K562 (cell line): ENCODE data around the gene EMID1. TPM values are rescaled to one million over a fixed set of nuclear protein-coding genes. Genes with fewer than 3 reads are reported as not detected.

Experiments
- ATAC-seq: fragments of 200-7000 bp; cut with Tn5 transposase; 3 replicates; pipeline ENCODE4 v1.9.1; 2020; ENCODE audit warnings: moderate library complexity
- BruUV-seq: library from RNA; stranded (reverse); fragments of 400-500 nt; replicated peaks from 2 replicates; lab custom pipeline; 2021; lab: Mats Ljungman, UMichigan
- CTCF ChIA-PET: fragments of 300-600 bp; formaldehyde crosslinking; extraction: SDS; loops from one replicate; lab custom pipeline; 2021; ENCODE audit warnings: low intra/inter-chr PET ratio; lab: Yijun Ruan, JAX
- POLR2A ChIA-PET: fragments of 300-600, 350-650 bp; sonication (Branson Sonifier 250); formaldehyde crosslinking; extraction: SDS; loops from one replicate; lab custom pipeline; 2021; ENCODE audit warnings: antibody characterized with exemption, inconsistent platforms; lab: Yijun Ruan, JAX
- DNase-seq, 4 experiments: peaks; one replicate each; pipeline versions ENCODE4 v3.0.0 to v3.0.0-alpha.2; 2011 to 2018; ENCODE audit warnings: low spot score in 3 of 4, mixed read lengths in 3 of 4; ENCODE audit errors: extremely low read depth in 1 of 4
- FAIRE-seq: peaks from 2 replicates; lab custom pipeline; 2011; peaks lifted over from hg19 to GRCh38; lab: Jason Lieb, UNC
- H2AFZ ChIP-seq: 2 replicates; pipeline ENCODE4 v1.6.0; 2011; ENCODE audit warnings: low read depth, low read length, control low read depth, inconsistent platforms
- H3K27ac ChIP-seq: fragments of 200-600 bp; 3 replicates; pipeline ENCODE4 v1.8.0; 2011; ENCODE audit warnings: low read depth, mild to moderate bottlenecking, control low read depth, inconsistent platforms, low read length, moderate library complexity, mixed read lengths; ENCODE audit errors: extremely low read depth
- H3K27me3 ChIP-seq, 2 experiments: fragments of 300-600 bp in 1 of 2; 2 replicates in 1 of 2; 3 replicates in 1 of 2; pipeline versions ENCODE4 v1.6.0 to v1.8.0; 2011; ENCODE audit warnings: inconsistent platforms in 2 of 2, low read length in 2 of 2, mild to moderate bottlenecking in 1 of 2, mixed read lengths in 1 of 2, moderate library complexity in 1 of 2; ENCODE audit not compliant: control insufficient read depth in 2 of 2, insufficient read depth in 2 of 2
- H3K36me3 ChIP-seq: fragments of 300-600 bp; 3 replicates; pipeline ENCODE4 v1.8.0; 2011; ENCODE audit warnings: mild to moderate bottlenecking, low read length, inconsistent platforms; ENCODE audit not compliant: control insufficient read depth, insufficient read depth
- H3K4me1 ChIP-seq, 2 experiments: fragments of 200-600 bp in 1 of 2; replicated peaks in 1 of 2; 2 replicates in 1 of 2; 3 replicates in 1 of 2; pipeline versions ENCODE4 v1.5.1 to v1.8.0; 2011; ENCODE audit warnings: inconsistent platforms in 2 of 2, low read length in 2 of 2, mild to moderate bottlenecking in 1 of 2, mixed read lengths in 1 of 2, moderate library complexity in 1 of 2; ENCODE audit not compliant: control insufficient read depth in 2 of 2, insufficient read depth in 2 of 2
- H3K4me2 ChIP-seq: 2 replicates; pipeline ENCODE4 v1.6.1; 2011; ENCODE audit warnings: low read length, control low read depth, inconsistent platforms, mixed read lengths; ENCODE audit not compliant: insufficient read depth
- H3K4me3 ChIP-seq: fragments of 200-600 bp; sonication (generic), shearing (Covaris generic); 2 replicates; pipeline ENCODE4 v1.5.1; 2016; ENCODE audit warnings: control low read depth, inconsistent platforms
- H3K79me2 ChIP-seq: fragments of 200-600 bp; 3 replicates; pipeline ENCODE4 v1.8.0; 2011; ENCODE audit warnings: low read length, inconsistent platforms; ENCODE audit not compliant: control insufficient read depth, insufficient read depth
- H3K9ac ChIP-seq, 2 experiments: 2 replicates each; pipeline versions ENCODE4 v1.6.0 to v1.6.1; 2011; ENCODE audit warnings: low read depth in 2 of 2, low read length in 2 of 2, control low read depth in 1 of 2, inconsistent platforms in 1 of 2, mild to moderate bottlenecking in 1 of 2, mixed read lengths in 1 of 2; ENCODE audit not compliant: insufficient read depth in 1 of 2
- H3K9me1 ChIP-seq: one replicate; pipeline ENCODE4 v1.6.0; 2011; ENCODE audit warnings: inconsistent platforms, mild to moderate bottlenecking, low read length, moderate library complexity; ENCODE audit not compliant: control insufficient read depth, insufficient read depth
- H3K9me3 ChIP-seq: replicated peaks from 2 replicates; pipeline ENCODE4 v1.5.1; 2011; ENCODE audit warnings: low read depth, low read length, inconsistent platforms; ENCODE audit not compliant: control insufficient read depth, insufficient read depth
- H4K20me1 ChIP-seq: replicated peaks from 2 replicates; pipeline ENCODE4 v1.6.1; 2011; ENCODE audit warnings: low read length, inconsistent platforms, mixed read lengths; ENCODE audit not compliant: control insufficient read depth, insufficient read depth
- CREB5 ChIP-seq: fragments of 250-450 bp; sonication (Bioruptor Pico); IDR thresholded peaks from 2 replicates; pipeline ENCODE4 v1.5.0; 2020; ENCODE audit warnings: mild to moderate bottlenecking
- JUNB ChIP-seq: fragments of 450-650 bp; formaldehyde crosslinking; conservative IDR thresholded peaks from 2 replicates; pipeline ENCODE4 v1.4.0; 2020; ENCODE audit warnings: mild to moderate bottlenecking
- MBD2 ChIP-seq: sonication (generic); IDR thresholded peaks from 2 replicates; pipeline ENCODE4 v1.6.1; 2016; ENCODE audit warnings: low read depth, borderline replicate concordance
- RNF2 ChIP-seq: sonication (generic); IDR thresholded peaks from 2 replicates; pipeline ENCODE4 v1.6.1; 2016
- SNRNP70 ChIP-seq: fragments of 200-400 bp; formaldehyde crosslinking; optimal IDR thresholded peaks from 2 replicates; pipeline ENCODE3; 2017; ENCODE audit warnings: low read depth, low read length
- SOX6 ChIP-seq: fragments of 450-650 bp; IDR thresholded peaks from 2 replicates; pipeline ENCODE4 v1.6.1; 2014; ENCODE audit warnings: mild to moderate bottlenecking
- TBP ChIP-seq: optimal IDR thresholded peaks from 2 replicates; pipeline ENCODE3; 2011; ENCODE audit warnings: low read depth, low read length, improper control_type of control experiment
- XRCC5 ChIP-seq: fragments of 200-400 bp; formaldehyde crosslinking; IDR thresholded peaks from 2 replicates; pipeline ENCODE4 v1.6.1; 2017; ENCODE audit warnings: low read depth, mild to moderate bottlenecking, low read length
- ZNF134 ChIP-seq: fragments of 250-450 bp; sonication (Bioruptor Pico); conservative IDR thresholded peaks from 2 replicates; pipeline ENCODE4 v1.4.0; 2020
- ZNF224 ChIP-seq: sonication (generic); formaldehyde crosslinking; IDR thresholded peaks from 2 replicates; pipeline ENCODE4 v1.8.0; 2022; ENCODE audit warnings: mild to moderate bottlenecking, missing genetic modification reagents
- ZNF583 ChIP-seq: fragments of 250-450 bp; sonication (Bioruptor Pico); IDR thresholded peaks from 2 replicates; pipeline ENCODE4 v1.4.0; 2020
- ZNF79 ChIP-seq: fragments of 250-450 bp; sonication (Bioruptor Pico); IDR thresholded peaks from 2 replicates; pipeline ENCODE4 v1.4.0; 2020; ENCODE audit warnings: low read depth, mild to moderate bottlenecking, moderate library complexity
- WGBS: fragments of 100-300 bp; shearing (Covaris generic); methylation state at CpG from one replicate; pipeline ENCODE4 v1.1.6; 2016; ENCODE audit warnings: low coverage, mixed read lengths; ENCODE audit not compliant: insufficient coverage; ENCODE audit errors: missing lambda C conversion rate; 5-methylcytosine and 5-hydroxymethylcytosine counted together
- in situ Hi-C: fragments of 300-500 bp; cut with MboI; formaldehyde crosslinking; loops from 4 replicates; pipeline ENCODE4 v1.15.0; 2018; ENCODE audit warnings: inconsistent platforms, mixed read lengths
- intact Hi-C: fragments of 100-400 bp; cut with micrococcal nuclease; formaldehyde crosslinking; loops from 2 replicates; pipeline ENCODE4 v1.14.2; 2022
- polyA plus RNA-seq, 8 experiments: library from polyadenylated mRNA; depleted of rRNA in 4 of 8; stranded (reverse) in 5 of 8; unstranded in 3 of 8; fragments of >200 nt; fragmentation: Nextera tagmentation in 2 of 8; fragmentation: Illumina TruSeq in 1 of 8; extraction: Ambion mirVana in 2 of 8; extraction: Trizol in 1 of 8; gene quantifications; 2 replicates each; pipeline versions ENCODE4 v1.2.1 to v1.2.3, GENCODE V29; 2011 to 2014; ENCODE audit warnings: inconsistent platforms in 1 of 8, missing spikeins in 1 of 8
- total RNA-seq, 7 experiments: library from RNA; depleted of rRNA in 6 of 7; stranded (reverse); fragments of >200 nt in 6 of 7; fragmentation: Illumina TruSeq in 2 of 7; extraction: Trizol in 2 of 7; gene quantifications; 2 replicates each; pipeline versions ENCODE4 v1.2.1 to v1.2.3, GENCODE V29; 2011 to 2021; ENCODE audit warnings: low replicate concordance in 1 of 7
- TF ChIP-seq, protein P1 (sequence below): fragments of 450-650 bp; IDR thresholded peaks from 2 replicates; pipeline ENCODE4 v1.6.1; 2016
- TF ChIP-seq, protein P2 (sequence below), 2 experiments: fragments of 450-650 bp; IDR thresholded peaks; 2 replicates each; pipeline ENCODE4 v1.6.1; 2016; ENCODE audit warnings: mild to moderate bottlenecking in 2 of 2, borderline replicate concordance in 1 of 2, low read depth in 1 of 2, moderate library complexity in 1 of 2

The EMID1 gene
- total and polyA plus RNA-seq, 9 of the 15 experiments (the other 6 are each of a cell fraction or from before 2014, with no cell fraction given): 0.15 to 7.2 (median 2.7) TPM

- Histone ChIP-seq H3K36me3 (no peaks in the 10 kb centered on the region), H2AFZ (no peak overlapping the region), H3K9me3 (no peaks in the 10 kb centered on the region), H3K27me3 (no peaks in the 10 kb centered on the region), H3K79me2 (peaks cover 8% of the 10 kb centered on the region; the same call in 2 of the 3 replicates), H3K4me2 (no peak overlapping the region), H4K20me1 (no peaks in the 10 kb centered on the region), H3K4me1 (peaks cover 52 to 57% of the 10 kb centered on the region in 2 experiments), H3K9ac (no peak overlapping the region; a peak in 1 of 4 replicates), H3K27ac (no peak overlapping the region), H3K9me1 (no peaks in the 10 kb centered on the region), H3K4me3 (no peak overlapping the region)
- DNase-seq (no peak), ATAC-seq (no peak), FAIRE-seq (no peak)
- no TSS peak for BruUV-seq
- POLR2A ChIA-PET: interaction anchor here (1.3 kb wide), 1 partner anchor 12 kb away, joined by 4 read pairs; no protein-coding TSS in a partner anchor
- intact Hi-C loops: no loop called here
- in situ Hi-C loops: no loop called here
- 80% methylated on average over 2 of the region's 7 CpGs for WGBS
- CTCF ChIA-PET: interaction anchor here (0.6 kb wide), 1 partner anchor 33 kb away, joined by 4 read pairs; no protein-coding TSS in a partner anchor
- TF ChIP-seq ZNF583: no peak
- TF ChIP-seq, protein P1, sequence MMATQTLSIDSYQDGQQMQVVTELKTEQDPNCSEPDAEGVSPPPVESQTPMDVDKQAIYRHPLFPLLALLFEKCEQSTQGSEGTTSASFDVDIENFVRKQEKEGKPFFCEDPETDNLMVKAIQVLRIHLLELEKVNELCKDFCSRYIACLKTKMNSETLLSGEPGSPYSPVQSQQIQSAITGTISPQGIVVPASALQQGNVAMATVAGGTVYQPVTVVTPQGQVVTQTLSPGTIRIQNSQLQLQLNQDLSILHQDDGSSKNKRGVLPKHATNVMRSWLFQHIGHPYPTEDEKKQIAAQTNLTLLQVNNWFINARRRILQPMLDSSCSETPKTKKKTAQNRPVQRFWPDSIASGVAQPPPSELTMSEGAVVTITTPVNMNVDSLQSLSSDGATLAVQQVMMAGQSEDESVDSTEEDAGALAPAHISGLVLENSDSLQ: no peak
- TF ChIP-seq RNF2: no peak
- no peak for TF ChIP-seq XRCC5
- no peak for TF ChIP-seq SOX6
- TF ChIP-seq SNRNP70: no peak
- no peak for TF ChIP-seq CREB5 (CRISPR knock-in tag)
- TF ChIP-seq ZNF79 (CRISPR knock-in tag): no peak
- TF ChIP-seq, protein P2, sequence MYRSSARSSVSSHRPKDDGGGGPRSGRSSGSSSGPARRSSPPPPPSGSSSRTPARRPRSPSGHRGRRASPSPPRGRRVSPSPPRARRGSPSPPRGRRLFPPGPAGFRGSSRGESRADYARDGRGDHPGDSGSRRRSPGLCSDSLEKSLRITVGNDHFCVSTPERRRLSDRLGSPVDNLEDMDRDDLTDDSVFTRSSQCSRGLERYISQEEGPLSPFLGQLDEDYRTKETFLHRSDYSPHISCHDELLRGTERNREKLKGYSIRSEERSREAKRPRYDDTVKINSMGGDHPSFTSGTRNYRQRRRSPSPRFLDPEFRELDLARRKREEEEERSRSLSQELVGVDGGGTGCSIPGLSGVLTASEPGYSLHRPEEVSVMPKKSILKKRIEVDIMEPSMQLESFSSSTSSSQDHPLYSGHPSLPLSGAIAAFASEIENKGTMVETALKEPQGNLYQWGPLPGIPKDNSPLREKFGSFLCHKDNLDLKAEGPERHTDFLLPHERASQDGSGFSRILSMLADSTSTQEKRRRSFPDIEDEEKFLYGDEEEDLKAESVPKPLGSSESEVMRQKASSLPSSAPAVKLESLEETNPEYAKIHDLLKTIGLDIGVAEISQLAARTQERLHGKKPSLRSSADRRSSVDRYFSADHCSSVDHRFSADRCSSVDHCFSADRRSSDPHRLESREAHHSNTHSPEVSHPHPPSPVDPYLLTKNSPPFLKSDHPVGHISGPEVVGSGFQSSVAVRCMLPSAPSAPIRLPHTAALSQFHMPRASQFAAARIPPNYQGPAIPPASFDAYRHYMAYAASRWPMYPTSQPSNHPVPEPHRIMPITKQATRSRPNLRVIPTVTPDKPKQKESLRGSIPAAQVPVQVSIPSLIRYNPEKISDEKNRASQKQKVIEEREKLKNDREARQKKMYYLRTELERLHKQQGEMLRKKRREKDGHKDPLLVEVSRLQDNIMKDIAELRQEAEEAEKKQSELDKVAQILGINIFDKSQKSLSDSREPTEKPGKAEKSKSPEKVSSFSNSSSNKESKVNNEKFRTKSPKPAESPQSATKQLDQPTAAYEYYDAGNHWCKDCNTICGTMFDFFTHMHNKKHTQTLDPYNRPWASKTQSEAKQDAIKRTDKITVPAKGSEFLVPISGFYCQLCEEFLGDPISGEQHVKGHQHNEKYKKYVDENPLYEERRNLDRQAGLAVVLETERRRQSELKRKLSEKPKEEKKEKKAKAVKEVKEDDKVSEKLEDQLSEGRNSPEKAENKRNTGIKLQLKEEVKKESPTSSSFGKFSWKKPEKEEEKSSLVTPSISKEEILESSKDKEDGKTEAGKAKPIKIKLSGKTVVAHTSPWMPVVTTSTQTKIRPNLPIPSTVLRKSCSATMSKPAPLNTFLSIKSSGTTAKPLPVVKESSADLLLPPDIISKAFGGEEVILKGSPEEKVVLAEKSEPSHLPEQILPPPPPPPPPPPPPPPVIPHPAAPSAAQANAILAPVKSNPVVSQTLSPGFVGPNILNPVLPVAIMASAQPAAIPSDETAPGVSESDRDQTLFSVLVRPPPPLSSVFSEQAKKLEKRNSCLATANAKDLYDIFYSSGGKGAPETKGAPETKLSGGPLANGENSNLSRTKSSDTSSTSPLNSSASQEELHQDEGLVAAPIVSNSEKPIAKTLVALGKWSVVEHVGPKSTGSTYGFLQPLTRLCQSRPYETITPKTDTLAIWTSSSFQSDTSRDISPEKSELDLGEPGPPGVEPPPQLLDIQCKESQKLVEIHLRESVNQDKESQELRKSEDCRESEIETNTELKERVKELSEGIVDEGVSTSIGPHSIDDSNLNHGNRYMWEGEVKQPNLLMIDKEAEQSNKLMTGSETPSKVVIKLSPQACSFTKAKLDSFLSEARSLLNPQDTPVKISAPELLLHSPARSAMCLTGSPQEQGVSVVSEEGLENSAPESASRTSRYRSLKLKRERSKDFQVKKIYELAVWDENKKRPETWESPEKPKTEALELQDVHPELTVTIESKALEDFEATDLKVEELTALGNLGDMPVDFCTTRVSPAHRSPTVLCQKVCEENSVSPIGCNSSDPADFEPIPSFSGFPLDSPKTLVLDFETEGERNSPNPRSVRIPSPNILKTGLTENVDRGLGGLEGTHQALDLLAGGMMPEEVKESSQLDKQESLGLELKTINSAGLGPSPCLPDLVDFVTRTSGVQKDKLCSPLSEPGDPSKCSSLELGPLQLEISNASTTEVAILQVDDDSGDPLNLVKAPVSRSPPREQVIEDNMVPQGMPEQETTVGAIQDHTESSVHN (IDR thresholded peaks at IDR 0.05; ENCODE audit: borderline replicate concordance in 1 of 2, low read depth in 1 of 2): no peak
- TF ChIP-seq TBP: no peak
- no peak for TF ChIP-seq MBD2
- no peak for TF ChIP-seq JUNB (CRISPR knock-in tag)
- no peak for TF ChIP-seq ZNF224 (CRISPR knock-in tag)
- TF ChIP-seq ZNF134 (CRISPR knock-in tag): no peak
Measured at GRCh38 chr22:29200901-29201300, 4.8 kb upstream of the EMID1 start.
